HCT116 (cell line): ENCODE data around the gene ZNRF2. TPM values are rescaled to one million over a fixed set of nuclear protein-coding genes. Genes with fewer than 3 reads are reported as not detected.

Source experiments
- ATAC-seq: fragments of 200-7000 bp; cut with Tn5 transposase; 2 replicates; pipeline ENCODE4 v1.9.1; 2020; ENCODE audit warnings: mild to moderate bottlenecking, moderate library complexity
- BruUV-seq: library from RNA; stranded (reverse); fragments of 400-500 nt; replicated peaks from 2 replicates; lab custom pipeline; 2021; lab: Mats Ljungman, UMichigan
- CTCF ChIA-PET: fragments of 300-600 bp; sonication (Branson Sonifier 250); formaldehyde crosslinking; loops from one replicate; lab custom pipeline; 2021; ENCODE audit warnings: antibody characterized with exemption; lab: Charles Lee
- POLR2A ChIA-PET: fragments of 300-600, 350-600 bp; sonication (Branson Sonifier 250); formaldehyde crosslinking; loops from one replicate; lab custom pipeline; 2021; ENCODE audit warnings: antibody characterized with exemption; lab: Charles Lee
- RAD21 ChIA-PET, 2 experiments: fragments of 300-600 bp; sonication (Branson Sonifier 250); formaldehyde crosslinking; loops; one replicate each; lab custom pipeline; 2023; ENCODE audit warnings: low total read pairs in 2 of 2; ENCODE audit not compliant: uncharacterized antibody in 2 of 2, unreplicated experiment in 2 of 2, low non-redundant PET in 1 of 2; lab: Charles Lee
- DNase-seq: peaks from one replicate; pipeline ENCODE4 v3.0.0-alpha.2; 2010; ENCODE audit warnings: low read depth, low spot score
- H2AFZ ChIP-seq: fragments of 200-600 bp; shearing (Covaris generic), sonication (generic); 2 replicates; pipeline ENCODE4 v1.6.1; 2017; ENCODE audit warnings: low read depth, mixed run types, mixed read lengths, antibody characterized with exemption, low read length; ENCODE audit not compliant: poor library complexity, severe bottlenecking
- H3K27ac ChIP-seq: 2 replicates; pipeline ENCODE4 v1.5.1; 2012; ENCODE audit warnings: low read depth, low read length
- H3K27me3 ChIP-seq: fragments of 200-600 bp; sonication (generic); 2 replicates; pipeline ENCODE4 v1.6.1; 2016; ENCODE audit warnings: mixed run types, low read length, mixed read lengths; ENCODE audit not compliant: insufficient read depth
- H3K36me3 ChIP-seq, 2 experiments: fragments of 200-500 bp in 1 of 2; fragments of 200-600 bp in 1 of 2; sonication (Bioruptor generic) in 1 of 2; sonication (generic) in 1 of 2; 2 replicates each; pipeline versions ENCODE4 v1.5.1 to v1.6.1; 2014 to 2016; ENCODE audit warnings: low read length in 2 of 2, inconsistent platforms in 1 of 2, mixed read lengths in 1 of 2, mixed run types in 1 of 2; ENCODE audit not compliant: insufficient read depth in 2 of 2, control insufficient read depth in 1 of 2
- H3K4me1 ChIP-seq, 2 experiments: fragments of 200-600 bp in 1 of 2; sonication (generic) in 1 of 2; 2 replicates each; pipeline versions ENCODE4 v1.5.1 to v1.6.1; 2012 to 2017; ENCODE audit warnings: low read length in 2 of 2, inconsistent platforms in 1 of 2, mild to moderate bottlenecking in 1 of 2, mixed read lengths in 1 of 2, mixed run types in 1 of 2, moderate library complexity in 1 of 2; ENCODE audit not compliant: insufficient read depth in 2 of 2, control insufficient read depth in 1 of 2
- H3K4me2 ChIP-seq: fragments of 200-600 bp; sonication (generic); 2 replicates; pipeline ENCODE4 v1.6.1; 2017; ENCODE audit warnings: mixed run types, low read length, mixed read lengths
- H3K4me3 ChIP-seq, 2 experiments: fragments of 200-600 bp in 1 of 2; sonication (generic) in 1 of 2; replicated peaks in 1 of 2; 2 replicates each; pipeline ENCODE4 v1.5.1; 2011 to 2016; ENCODE audit warnings: low read length in 2 of 2, control low read depth in 1 of 2, low read depth in 1 of 2, mild to moderate bottlenecking in 1 of 2, mixed read lengths in 1 of 2, mixed run types in 1 of 2
- H3K79me2 ChIP-seq: fragments of 200-600 bp; sonication (generic); 2 replicates; pipeline ENCODE4 v1.6.1; 2017; ENCODE audit warnings: mild to moderate bottlenecking, mixed run types, low read length, moderate library complexity, mixed read lengths; ENCODE audit not compliant: insufficient read depth
- H3K9ac ChIP-seq: fragments of 200-600 bp; sonication (generic); 2 replicates; pipeline ENCODE4 v1.6.1; 2016; ENCODE audit warnings: low read length, mixed read lengths
- H3K9me2 ChIP-seq: fragments of 200-600 bp; sonication (generic), shearing (Covaris generic); 2 replicates; pipeline ENCODE4 v1.6.1; 2017; ENCODE audit warnings: mixed run types, mild to moderate bottlenecking, moderate library complexity; ENCODE audit not compliant: insufficient read depth
- H3K9me3 ChIP-seq, 2 experiments: fragments of 200-500 bp in 1 of 2; fragments of 200-600 bp in 1 of 2; sonication (Bioruptor generic) in 1 of 2; sonication (generic) in 1 of 2; 2 replicates each; pipeline ENCODE4 v1.6.1; 2014 to 2017; ENCODE audit warnings: low read length in 2 of 2, mixed read lengths in 2 of 2, inconsistent platforms in 1 of 2, low read depth in 1 of 2, mild to moderate bottlenecking in 1 of 2, mixed run types in 1 of 2, moderate library complexity in 1 of 2; ENCODE audit not compliant: control insufficient read depth in 1 of 2, insufficient read depth in 1 of 2
- H4K20me1 ChIP-seq: fragments of 200-600 bp; sonication (generic), shearing (Covaris generic); 2 replicates; pipeline ENCODE4 v1.6.1; 2017; ENCODE audit warnings: mixed run types, mild to moderate bottlenecking, moderate library complexity; ENCODE audit not compliant: insufficient read depth
- ATF3 ChIP-seq: IDR thresholded peaks from 2 replicates; pipeline ENCODE4 v1.6.1; 2012
- CBX3 ChIP-seq: IDR thresholded peaks from 2 replicates; pipeline ENCODE4 v1.6.1; 2012; ENCODE audit warnings: low read depth
- EGR1 ChIP-seq: IDR thresholded peaks from 2 replicates; pipeline ENCODE4 v1.6.1; 2012; ENCODE audit warnings: low read depth
- ELF1 ChIP-seq: IDR thresholded peaks from 2 replicates; pipeline ENCODE4 v1.6.1; 2012; ENCODE audit warnings: low read depth, borderline replicate concordance
- EZH2 ChIP-seq: fragments of 200-600 bp; sonication (generic); IDR thresholded peaks from 2 replicates; pipeline ENCODE4 v1.6.1; 2017; ENCODE audit warnings: antibody characterized with exemption, mixed run types
- JUND ChIP-seq: IDR thresholded peaks from 2 replicates; pipeline ENCODE4 v1.6.1; 2012
- MAX ChIP-seq: IDR thresholded peaks from 2 replicates; pipeline ENCODE4 v1.6.1; 2012
- POLR2A ChIP-seq: IDR thresholded peaks from 2 replicates; pipeline ENCODE4 v1.7.0; 2011; ENCODE audit warnings: borderline replicate concordance; ENCODE audit not compliant: insufficient read depth, insufficient read length; ENCODE audit errors: extremely low read depth
- POLR2AphosphoS5 ChIP-seq: IDR thresholded peaks from 2 replicates; pipeline ENCODE4 v1.6.1; 2011; ENCODE audit warnings: mild to moderate bottlenecking, low read depth, low read length, moderate library complexity
- RAD21 ChIP-seq: IDR thresholded peaks from 2 replicates; pipeline ENCODE4 v1.6.1; 2012; ENCODE audit warnings: low read depth, mild to moderate bottlenecking
- SIN3A ChIP-seq: IDR thresholded peaks from 2 replicates; pipeline ENCODE4 v1.6.1; 2012; ENCODE audit warnings: low read depth
- SP1 ChIP-seq: IDR thresholded peaks from 2 replicates; pipeline ENCODE4 v1.6.1; 2012; ENCODE audit warnings: low read depth
- SRF ChIP-seq: IDR thresholded peaks from 2 replicates; pipeline ENCODE4 v1.6.1; 2012; ENCODE audit warnings: low read depth
- TCF7L2 ChIP-seq: IDR thresholded peaks from 2 replicates; pipeline ENCODE4 v1.7.0; 2011; ENCODE audit warnings: borderline replicate concordance, inconsistent platforms; ENCODE audit not compliant: insufficient read depth, insufficient read length; ENCODE audit errors: extremely low read depth
- ZFX ChIP-seq: fragments of 450-650 bp; IDR thresholded peaks from 2 replicates; pipeline ENCODE4 v1.6.1; 2017
- ZNF274 ChIP-seq: fragments of 200-500 bp; sonication (Bioruptor generic); IDR thresholded peaks from 2 replicates; pipeline ENCODE4 v1.6.1; 2014; ENCODE audit warnings: mild to moderate bottlenecking, low read depth, low read length, inconsistent platforms
- intact Hi-C: fragments of 100-400 bp; cut with micrococcal nuclease; formaldehyde crosslinking; loops from 2 replicates; pipeline ENCODE4 v1.10.0; 2022
- total RNA-seq: library from RNA; stranded (reverse); gene quantifications from one replicate; pipeline ENCODE4 v1.2.1, GENCODE V29; 2021; ENCODE audit not compliant: unreplicated experiment
- TF ChIP-seq, protein P1 (sequence below): IDR thresholded peaks from 2 replicates; pipeline ENCODE4 v1.6.1; 2011; ENCODE audit warnings: mild to moderate bottlenecking, low read length, moderate library complexity; ENCODE audit not compliant: insufficient replicate concordance; ENCODE audit errors: extremely low read depth

ZNRF2 gene
- total RNA-seq, 1 experiment from 2014 or later: 10.2 TPM

- no peak for DNase-seq
- CTCF ChIA-PET: no interaction called here
Observed at GRCh38 chr7:30249986-30250774, 34.2 kb upstream of the ZNRF2 start.

More at GRCh38 chr7:30249986-30250774, 34.2 kb upstream of the ZNRF2 start:
- Histone ChIP-seq H3K27me3 (no peaks in the 10 kb centered on the region; the same call in 1 of the 2 replicates), H3K9me3 (no peaks in the 10 kb centered on the region), H3K27ac (no peak overlapping the region), H3K9me2 (no peaks in the 10 kb centered on the region), H3K9ac (no peak overlapping the region), H3K4me1 (0 out of 4 replicates have a peak, but pooled peaks cover 0 to 3% of the 10 kb centered on the region in 2 experiments), H3K79me2 (no peaks in the 10 kb centered on the region), H3K4me2 (no peak overlapping the region), H4K20me1 (no peaks in the 10 kb centered on the region), H2AFZ (no peak overlapping the region), H3K36me3 (no peaks in the 10 kb centered on the region), H3K4me3 (no peak overlapping the region)
- intact Hi-C loops: no loop called here
- no peak for ATAC-seq
- BruUV-seq: no TSS peak
- ChIA-PET POLR2A (no interaction called here), RAD21 (no interaction called here)
- TF ChIP-seq EGR1 (no peak), ZFX (no peak), TCF7L2 (no peak), POLR2AphosphoS5 (no peak), ZNF274 (no peak), MAX (no peak), JUND (no peak), POLR2A (no peak), SP1 (no peak), RAD21 (no peak), ELF1 (no peak), SRF (no peak), EZH2 (no peak), SIN3A (no peak), CBX3 (no peak), ATF3 (no peak)
- TF ChIP-seq, protein P1, sequence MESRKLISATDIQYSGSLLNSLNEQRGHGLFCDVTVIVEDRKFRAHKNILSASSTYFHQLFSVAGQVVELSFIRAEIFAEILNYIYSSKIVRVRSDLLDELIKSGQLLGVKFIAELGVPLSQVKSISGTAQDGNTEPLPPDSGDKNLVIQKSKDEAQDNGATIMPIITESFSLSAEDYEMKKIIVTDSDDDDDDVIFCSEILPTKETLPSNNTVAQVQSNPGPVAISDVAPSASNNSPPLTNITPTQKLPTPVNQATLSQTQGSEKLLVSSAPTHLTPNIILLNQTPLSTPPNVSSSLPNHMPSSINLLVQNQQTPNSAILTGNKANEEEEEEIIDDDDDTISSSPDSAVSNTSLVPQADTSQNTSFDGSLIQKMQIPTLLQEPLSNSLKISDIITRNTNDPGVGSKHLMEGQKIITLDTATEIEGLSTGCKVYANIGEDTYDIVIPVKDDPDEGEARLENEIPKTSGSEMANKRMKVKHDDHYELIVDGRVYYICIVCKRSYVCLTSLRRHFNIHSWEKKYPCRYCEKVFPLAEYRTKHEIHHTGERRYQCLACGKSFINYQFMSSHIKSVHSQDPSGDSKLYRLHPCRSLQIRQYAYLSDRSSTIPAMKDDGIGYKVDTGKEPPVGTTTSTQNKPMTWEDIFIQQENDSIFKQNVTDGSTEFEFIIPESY: no peak
